GM23338 (cell line): ENCODE results near the gene ACSM6. TPM values are rescaled to one million over a fixed set of nuclear protein-coding genes. Genes with fewer than 3 reads are reported as not detected.

ENCODE experiments used
- ATAC-seq: fragments of 200-7000 bp; cut with Tn5 transposase; 3 replicates; pipeline ENCODE4 v1.9.1; 2020
- DNase-seq: peaks from one replicate; pipeline ENCODE4 v3.0.0-alpha.2; 2015; ENCODE audit warnings: low spot score
- H2AFZ ChIP-seq: fragments of 200-600 bp; sonication (generic); 2 replicates; pipeline ENCODE4 v1.8.0; 2016; ENCODE audit warnings: antibody characterized with exemption, mild to moderate bottlenecking, moderate library complexity
- H3F3A ChIP-seq: fragments of 200-600 bp; sonication (generic); replicated peaks from 2 replicates; pipeline ENCODE4 v1.8.0; 2017; ENCODE audit warnings: antibody characterized with exemption, mixed run types, low read depth
- H3K27ac ChIP-seq: fragments of 200-600 bp; sonication (generic); 2 replicates; pipeline ENCODE4 v1.6.1; 2016; ENCODE audit warnings: low read depth
- H3K27me3 ChIP-seq: fragments of 200-600 bp; sonication (generic); 2 replicates; pipeline ENCODE4 v1.8.0; 2016; ENCODE audit warnings: mild to moderate bottlenecking, mixed run types, moderate library complexity; ENCODE audit not compliant: insufficient read depth
- H3K36me3 ChIP-seq: fragments of 200-600 bp; sonication (generic); 2 replicates; pipeline ENCODE4 v1.8.0; 2016; ENCODE audit warnings: mild to moderate bottlenecking; ENCODE audit not compliant: insufficient read depth
- H3K4me1 ChIP-seq: fragments of 200-600 bp; sonication (generic); 2 replicates; pipeline ENCODE4 v1.8.0; 2016; ENCODE audit warnings: mild to moderate bottlenecking, moderate library complexity; ENCODE audit not compliant: insufficient read depth
- H3K4me2 ChIP-seq: fragments of 200-600 bp; sonication (generic); 2 replicates; pipeline ENCODE4 v1.7.1; 2017; ENCODE audit warnings: mixed run types
- H3K4me3 ChIP-seq: fragments of 200-600 bp; sonication (generic); 2 replicates; pipeline ENCODE4 v1.6.1; 2016; ENCODE audit warnings: mixed run types
- H3K79me2 ChIP-seq: fragments of 200-600 bp; sonication (generic); replicated peaks from 2 replicates; pipeline ENCODE4 v1.8.0; 2017; ENCODE audit warnings: mild to moderate bottlenecking; ENCODE audit not compliant: insufficient read depth
- H3K9me2 ChIP-seq: fragments of 200-600 bp; sonication (generic); 2 replicates; pipeline ENCODE4 v1.8.0; 2017; ENCODE audit not compliant: insufficient read depth
- H4K20me1 ChIP-seq: fragments of 200-600 bp; sonication (generic); replicated peaks from 2 replicates; pipeline ENCODE4 v1.8.0; 2017; ENCODE audit warnings: mild to moderate bottlenecking; ENCODE audit not compliant: insufficient read depth
- H3K27ac Mint-ChIP-seq: 2 replicates; pipeline ENCODE4 v1.8.0; 2020; ENCODE audit warnings: inconsistent platforms, mild to moderate bottlenecking, moderate library complexity, mixed read lengths
- H3K27me3 Mint-ChIP-seq: 3 replicates; pipeline ENCODE4 v1.8.0; 2022; ENCODE audit warnings: low read depth, mild to moderate bottlenecking, moderate library complexity, mixed read lengths, inconsistent platforms; ENCODE audit not compliant: insufficient read depth, poor library complexity
- H3K36me3 Mint-ChIP-seq: 3 replicates; pipeline ENCODE4 v1.8.0; 2021; ENCODE audit warnings: low read depth, mild to moderate bottlenecking, inconsistent platforms, moderate library complexity, mixed read lengths
- H3K4me1 Mint-ChIP-seq: 3 replicates; pipeline ENCODE4 v1.8.0; 2020; ENCODE audit warnings: mild to moderate bottlenecking, inconsistent platforms, mixed read lengths
- H3K4me3 Mint-ChIP-seq: 3 replicates; pipeline ENCODE4 v1.8.0; 2021; ENCODE audit warnings: moderate library complexity, mild to moderate bottlenecking, inconsistent platforms, mixed read lengths
- H3K9me3 Mint-ChIP-seq: 3 replicates; pipeline ENCODE4 v1.8.0; 2020; ENCODE audit warnings: moderate library complexity, mild to moderate bottlenecking, inconsistent platforms, mixed read lengths
- CTCF ChIP-seq, 2 experiments: fragments of 200-600 bp in 1 of 2; sonication (generic) in 1 of 2; conservative IDR thresholded peaks; 2 replicates each; pipeline versions ENCODE4 v1.5.1 to v1.6.1; 2016 to 2017; ENCODE audit warnings: antibody characterized with exemption in 2 of 2, low read depth in 2 of 2, mild to moderate bottlenecking in 2 of 2, moderate library complexity in 1 of 2
- EZH2phosphoT487 ChIP-seq: fragments of 200-600 bp; sonication (generic); IDR thresholded peaks from one replicate; pipeline ENCODE4 v1.8.1; 2018; ENCODE audit warnings: antibody characterized with exemption; ENCODE audit not compliant: unreplicated experiment
- JUNB ChIP-seq: IDR thresholded peaks from one replicate; pipeline ENCODE4 v1.6.1; 2016; ENCODE audit warnings: antibody characterized with exemption; ENCODE audit not compliant: unreplicated experiment
- ZNF331 ChIP-seq: fragments of 250-450 bp; sonication (Bioruptor Pico); IDR thresholded peaks from 2 replicates; pipeline ENCODE4 v1.5.0; 2020; ENCODE audit warnings: low read depth, mild to moderate bottlenecking, moderate library complexity
- polyA plus RNA-seq: library from polyadenylated mRNA; unstranded; fragments of >200 nt; fragmentation: Nextera tagmentation; extraction: Ambion mirVana; gene quantifications from 2 replicates; pipeline ENCODE4 v1.2.1, GENCODE V29; 2016
- total RNA-seq: library from RNA; depleted of rRNA; stranded (reverse); fragments of >200 nt; shearing (Covaris generic); gene quantifications from 2 replicates; pipeline ENCODE4 v1.2.3, GENCODE V29; 2014
- TF ChIP-seq, protein P1 (sequence below): IDR thresholded peaks from 2 replicates; pipeline ENCODE4 v1.6.1; 2016; ENCODE audit warnings: antibody characterized with exemption

Gene ACSM6
- total and polyA plus RNA-seq, 2 experiments from 2014 or later = 0.65 TPM; not detected in 1

DNA sequence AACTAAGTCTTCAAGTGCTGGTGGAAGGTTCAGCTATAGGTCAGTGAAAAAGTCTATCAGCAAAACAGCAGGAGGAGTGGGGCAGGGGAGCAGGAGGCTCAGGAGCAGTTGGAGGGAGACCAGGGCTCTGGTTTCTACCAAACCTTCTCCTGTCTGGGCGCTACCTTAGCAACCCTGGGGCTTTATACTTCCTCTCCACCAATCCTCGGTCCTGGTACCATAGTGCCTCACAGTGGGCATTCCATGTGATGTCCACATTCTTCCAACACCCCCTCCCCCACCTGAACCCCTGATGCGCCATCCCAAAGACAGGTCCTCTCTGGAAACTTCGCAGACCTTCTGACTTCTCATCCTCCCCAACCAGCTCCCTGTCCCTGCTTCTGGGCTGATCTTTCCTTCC is 25.3 kb upstream of the ACSM6 start:
- DNase-seq = peak; percentile 7

DNA sequence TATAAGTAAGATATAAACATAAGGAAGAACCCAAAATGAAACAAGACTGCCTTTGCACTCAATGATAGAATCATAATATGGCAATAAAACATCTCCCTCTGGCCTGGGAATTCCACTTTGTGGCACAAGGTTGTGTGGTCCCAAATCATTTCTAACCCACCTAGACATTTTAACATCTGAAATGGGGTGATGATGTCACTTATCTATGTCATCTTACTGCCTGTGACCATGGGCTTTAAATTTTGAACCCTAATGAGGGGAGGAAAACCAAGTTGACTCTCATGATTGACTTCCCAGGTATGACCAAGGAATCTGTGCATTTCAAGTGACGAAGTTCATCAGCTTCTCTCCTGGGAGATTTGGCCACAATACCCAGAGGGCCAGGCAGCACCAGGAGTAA is 24.5 kb upstream of the ACSM6 start:
- Histone ChIP-seq H3K36me3 (no peaks in the 10 kb centered on the region), H3K79me2 (no peaks in the 10 kb centered on the region), H3K27ac (no peak overlapping the region), H3F3A (no peaks in the 10 kb centered on the region), H3K4me1 (no peaks in the 10 kb centered on the region), H2AFZ (no peak overlapping the region), H3K4me2 (no peak overlapping the region), H3K9me2 (peaks cover 5% of the 10 kb centered on the region; the same call in 1 of the 2 replicates), H4K20me1 (no peaks in the 10 kb centered on the region), H3K27me3 (no peaks in the 10 kb centered on the region), H3K4me3 (no peak overlapping the region)
- Mint-ChIP-seq H3K4me3 (no peak overlapping the region), H3K27me3 (peaks cover 2% of the 10 kb centered on the region), H3K4me1 (no peaks in the 10 kb centered on the region), H3K9me3 (peaks cover 18% of the 10 kb centered on the region), H3K36me3 (peaks cover 31% of the 10 kb centered on the region; the same call in 2 of the 3 replicates), H3K27ac (no peak overlapping the region)
- TF ChIP-seq CTCF (conservative IDR thresholded peaks at IDR 0.05; ENCODE audit: low read depth in 2 of 2) (no peak), JUNB (no peak), EZH2phosphoT487 (no peak)
- TF ChIP-seq, protein P1, sequence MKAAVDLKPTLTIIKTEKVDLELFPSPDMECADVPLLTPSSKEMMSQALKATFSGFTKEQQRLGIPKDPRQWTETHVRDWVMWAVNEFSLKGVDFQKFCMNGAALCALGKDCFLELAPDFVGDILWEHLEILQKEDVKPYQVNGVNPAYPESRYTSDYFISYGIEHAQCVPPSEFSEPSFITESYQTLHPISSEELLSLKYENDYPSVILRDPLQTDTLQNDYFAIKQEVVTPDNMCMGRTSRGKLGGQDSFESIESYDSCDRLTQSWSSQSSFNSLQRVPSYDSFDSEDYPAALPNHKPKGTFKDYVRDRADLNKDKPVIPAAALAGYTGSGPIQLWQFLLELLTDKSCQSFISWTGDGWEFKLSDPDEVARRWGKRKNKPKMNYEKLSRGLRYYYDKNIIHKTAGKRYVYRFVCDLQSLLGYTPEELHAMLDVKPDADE = no peak
- no peak for DNase-seq
- no peak for ATAC-seq

More for the DNA sequence above, 25.3 kb upstream of the ACSM6 start:
- H2AFZ ChIP-seq = no peak overlapping the region
- Mint-ChIP-seq H3K4me3 (no peak overlapping the region), H3K9me3 (peaks cover 27% of the 10 kb centered on the region), H3K27ac (no peak overlapping the region), H3K4me1 (no peaks in the 10 kb centered on the region), H3K27me3 (peaks cover 2% of the 10 kb centered on the region), H3K36me3 (peaks cover 33% of the 10 kb centered on the region)
- no peak for TF ChIP-seq ZNF331 (CRISPR knock-in tag)
- TF ChIP-seq CTCF (conservative IDR thresholded peaks at IDR 0.05; ENCODE audit: low read depth in 2 of 2) = peak in 1 of 2 experiments; percentile 23; a peak in 1 of 4 replicates
- H3K4me1 ChIP-seq = no peaks in the 10 kb centered on the region
- H3F3A ChIP-seq = no peaks in the 10 kb centered on the region
- no peaks in the 10 kb centered on the region for H3K36me3 ChIP-seq
- ATAC-seq = no peak
- peaks cover 5% of the 10 kb centered on the region; the same call in 1 of the 2 replicates for H3K9me2 ChIP-seq
- H3K79me2 ChIP-seq = no peaks in the 10 kb centered on the region
- H3K27ac ChIP-seq = no peak overlapping the region
- H3K4me3 ChIP-seq = no peak overlapping the region
- H3K4me2 ChIP-seq = no peak overlapping the region
- H4K20me1 ChIP-seq = no peaks in the 10 kb centered on the region
- no peaks in the 10 kb centered on the region for H3K27me3 ChIP-seq
